ENCODE results near the gene FAM120A.

GRCh38 chr9:93612052-93612795 is 160.7 kb downstream of the FAM120A start:
- no peak for TF ChIP-seq POU2F2 (IDR thresholded peaks at IDR 0.05; ENCODE audit: low read depth, low read length)
- TF ChIP-seq POLR2AphosphoS5 (IDR thresholded peaks at IDR 0.05; ENCODE audit: low read depth, low read length): no peak
- TF ChIP-seq POLR2A (IDR thresholded peaks at IDR 0.05; ENCODE audit: low read depth, low read length): no peak
- no peak for TF ChIP-seq SPI1 (IDR thresholded peaks at IDR 0.05; ENCODE audit: low read depth, low read length)
- TF ChIP-seq TAF1 (IDR thresholded peaks at IDR 0.05; ENCODE audit: low read depth, low read length): no peak
- TF ChIP-seq PAX5 (IDR thresholded peaks at IDR 0.05; ENCODE audit: insufficient read depth, low read length, severe bottlenecking): no peak

Measured in GM12891 (cell line).